ENCODE results near the gene SUPT3H.

DNA sequence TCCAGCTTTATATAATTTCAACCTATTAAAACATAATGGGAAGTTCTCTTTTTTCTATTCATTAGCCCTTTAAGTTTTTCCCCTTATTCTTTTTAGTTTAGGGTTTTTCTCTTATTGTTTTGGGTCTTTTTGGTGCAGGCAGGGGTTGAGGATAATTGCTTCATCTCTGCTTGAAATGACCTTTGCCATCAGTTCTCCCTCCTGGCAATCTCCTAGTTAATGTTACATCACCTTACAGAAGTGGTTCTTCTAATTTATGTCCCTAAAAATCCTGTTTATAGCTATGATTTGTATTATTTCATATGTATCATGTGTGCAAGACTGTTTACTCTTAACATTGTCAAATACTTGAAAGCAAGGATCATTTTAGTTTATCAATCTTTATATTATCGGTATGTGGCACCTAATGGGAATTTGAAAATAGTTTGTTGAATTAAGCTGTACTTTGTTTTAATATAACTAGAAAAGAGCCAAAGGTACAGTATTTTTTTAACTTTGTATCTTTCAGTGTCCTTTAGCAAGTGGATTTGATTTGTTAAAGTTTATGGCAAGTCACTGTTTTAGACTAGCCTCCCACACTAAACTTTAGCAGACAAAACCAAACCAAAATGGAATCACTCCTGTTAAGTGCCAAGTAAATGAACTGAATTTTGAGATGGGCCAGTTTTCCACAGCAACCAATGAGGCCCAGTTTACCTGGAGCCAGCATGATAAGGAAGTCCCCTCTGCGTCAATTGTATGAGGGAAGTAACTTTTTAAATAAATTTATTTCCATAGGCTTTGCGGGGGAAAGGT lies 76.2 kb downstream of the SUPT3H start:
- no peak for TF ChIP-seq EZH2 (IDR thresholded peaks at IDR 0.05; ENCODE audit: borderline replicate concordance, low read length)
- TF ChIP-seq, protein P1, sequence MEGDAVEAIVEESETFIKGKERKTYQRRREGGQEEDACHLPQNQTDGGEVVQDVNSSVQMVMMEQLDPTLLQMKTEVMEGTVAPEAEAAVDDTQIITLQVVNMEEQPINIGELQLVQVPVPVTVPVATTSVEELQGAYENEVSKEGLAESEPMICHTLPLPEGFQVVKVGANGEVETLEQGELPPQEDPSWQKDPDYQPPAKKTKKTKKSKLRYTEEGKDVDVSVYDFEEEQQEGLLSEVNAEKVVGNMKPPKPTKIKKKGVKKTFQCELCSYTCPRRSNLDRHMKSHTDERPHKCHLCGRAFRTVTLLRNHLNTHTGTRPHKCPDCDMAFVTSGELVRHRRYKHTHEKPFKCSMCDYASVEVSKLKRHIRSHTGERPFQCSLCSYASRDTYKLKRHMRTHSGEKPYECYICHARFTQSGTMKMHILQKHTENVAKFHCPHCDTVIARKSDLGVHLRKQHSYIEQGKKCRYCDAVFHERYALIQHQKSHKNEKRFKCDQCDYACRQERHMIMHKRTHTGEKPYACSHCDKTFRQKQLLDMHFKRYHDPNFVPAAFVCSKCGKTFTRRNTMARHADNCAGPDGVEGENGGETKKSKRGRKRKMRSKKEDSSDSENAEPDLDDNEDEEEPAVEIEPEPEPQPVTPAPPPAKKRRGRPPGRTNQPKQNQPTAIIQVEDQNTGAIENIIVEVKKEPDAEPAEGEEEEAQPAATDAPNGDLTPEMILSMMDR (conservative IDR thresholded peaks at IDR 0.05 in 1 of 2, IDR thresholded peaks at IDR 0.05 in 1 of 2; ENCODE audit: extremely low read depth in 1 of 2, insufficient read depth in 1 of 2, low read depth in 1 of 2, low read length in 2 of 2): no peak

All from mammary epithelial cell (primary cell).